Measurements from ENCODE around the gene PROB1.
"Not testable (repeated sequence)": the region's sequence is repeated elsewhere in the genome, so short reads cannot be mapped to it uniquely, and the experiment has no call there.

Gene PROB1, protein sequence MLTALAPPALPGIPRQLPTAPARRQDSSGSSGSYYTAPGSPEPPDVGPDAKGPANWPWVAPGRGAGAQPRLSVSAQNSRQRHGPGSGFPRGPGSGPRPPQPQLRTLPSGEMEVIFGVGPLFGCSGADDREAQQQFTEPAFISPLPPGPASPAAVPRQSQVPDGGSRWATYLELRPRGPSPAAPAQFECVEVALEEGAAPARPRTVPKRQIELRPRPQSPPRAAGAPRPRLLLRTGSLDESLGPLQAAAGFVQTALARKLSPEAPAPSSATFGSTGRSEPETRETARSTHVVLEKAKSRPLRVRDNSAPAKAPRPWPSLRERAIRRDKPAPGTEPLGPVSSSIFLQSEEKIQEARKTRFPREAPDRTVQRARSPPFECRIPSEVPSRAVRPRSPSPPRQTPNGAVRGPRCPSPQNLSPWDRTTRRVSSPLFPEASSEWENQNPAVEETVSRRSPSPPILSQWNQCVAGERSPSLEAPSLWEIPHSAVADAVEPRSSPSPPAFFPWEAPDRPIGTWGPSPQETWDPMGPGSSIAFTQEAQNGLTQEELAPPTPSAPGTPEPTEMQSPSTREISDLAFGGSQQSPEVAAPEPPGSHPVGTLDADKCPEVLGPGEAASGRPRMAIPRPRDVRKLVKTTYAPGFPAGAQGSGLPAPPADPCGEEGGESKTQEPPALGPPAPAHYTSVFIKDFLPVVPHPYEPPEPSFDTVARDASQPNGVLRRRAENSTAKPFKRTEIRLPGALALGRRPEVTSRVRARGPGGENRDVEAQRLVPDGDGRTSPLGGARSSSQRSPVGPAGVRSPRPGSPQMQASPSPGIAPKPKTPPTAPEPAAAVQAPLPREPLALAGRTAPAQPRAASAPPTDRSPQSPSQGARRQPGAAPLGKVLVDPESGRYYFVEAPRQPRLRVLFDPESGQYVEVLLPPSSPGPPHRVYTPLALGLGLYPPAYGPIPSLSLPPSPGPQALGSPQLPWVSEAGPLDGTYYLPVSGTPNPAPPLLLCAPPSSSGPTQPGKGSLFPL

GRCh38 chr5:139394654-139395566 is at the start of gene PROB1:
PROB1 (minus strand) TSS chr5:139395104; CDS start chr5:139395081, 23 bp downstream.
- no peaks in the 10 kb centered on the region for H3K9me2 ChIP-seq (replicated peaks; ENCODE audit: insufficient read depth, low read length)
- H3F3A ChIP-seq (ENCODE audit: insufficient read depth): peaks cover 12% of the 10 kb centered on the region
- no peaks in the 10 kb centered on the region for H3K9me3 ChIP-seq (ENCODE audit: insufficient read depth, low read length)
- H3K4me2 ChIP-seq (ENCODE audit: low read depth, low read length, poor library complexity, severe bottlenecking): peak within 1 kb of the TSS; percentile 88
- no peaks in the 10 kb centered on the region for H3K27me3 ChIP-seq (ENCODE audit: low read length)
- peak within 1 kb of the TSS; percentile 77 for H3K9ac ChIP-seq (ENCODE audit: low read length)
- H3K4me3 ChIP-seq (ENCODE audit: insufficient read depth, low read length, poor library complexity, severe bottlenecking): peak within 1 kb of the TSS; percentile 59
- H2AFZ ChIP-seq (ENCODE audit: low read depth, low read length, severe bottlenecking): peak within 1 kb of the TSS; percentile 88
- H3K79me2 ChIP-seq (ENCODE audit: insufficient read depth, low read length): peaks cover 22% of the 10 kb centered on the region
- peak within 1 kb of the TSS; percentile 93 for H3K27ac ChIP-seq (ENCODE audit: low read depth, low read length)
- TF ChIP-seq CTCF (IDR thresholded peaks at IDR 0.05; ENCODE audit: insufficient read depth, low read length, poor library complexity, severe bottlenecking): no peak
- no peak for TF ChIP-seq EZH2phosphoT487 (conservative IDR thresholded peaks at IDR 0.05; ENCODE audit: low read length)
- no peaks in the 10 kb centered on the region for H4K20me1 ChIP-seq (ENCODE audit: low read depth, low read length)
- H3K36me3 ChIP-seq (ENCODE audit: low read length): no peaks in the 10 kb centered on the region

- H3F3A ChIP-seq (ENCODE audit: insufficient read depth): no peaks in the 10 kb centered on the region
- H3K9me2 ChIP-seq (replicated peaks; ENCODE audit: insufficient read depth, low read length): no peaks in the 10 kb centered on the region
- H3K27me3 ChIP-seq (ENCODE audit: low read length): no peaks in the 10 kb centered on the region
- H3K27ac ChIP-seq (ENCODE audit: low read depth, low read length): no peak overlapping the region
- TF ChIP-seq EZH2phosphoT487 (conservative IDR thresholded peaks at IDR 0.05; ENCODE audit: low read length) (no peak), CTCF (IDR thresholded peaks at IDR 0.05; ENCODE audit: insufficient read depth, low read length, poor library complexity, severe bottlenecking) (no peak)
- no peaks in the 10 kb centered on the region for H3K36me3 ChIP-seq (ENCODE audit: low read length)
- H3K4me3 ChIP-seq (ENCODE audit: insufficient read depth, low read length, poor library complexity, severe bottlenecking): no peak overlapping the region
- H3K9ac ChIP-seq (ENCODE audit: low read length): no peak overlapping the region
- H3K79me2 ChIP-seq (ENCODE audit: insufficient read depth, low read length): no peaks in the 10 kb centered on the region
- H2AFZ ChIP-seq (ENCODE audit: low read depth, low read length, severe bottlenecking): no peak overlapping the region
- H4K20me1 ChIP-seq (ENCODE audit: low read depth, low read length): no peaks in the 10 kb centered on the region
- H3K4me2 ChIP-seq (ENCODE audit: low read depth, low read length, poor library complexity, severe bottlenecking): no peak overlapping the region
- no peaks in the 10 kb centered on the region for H3K9me3 ChIP-seq (ENCODE audit: insufficient read depth, low read length)
Observed at GRCh38 chr5:139443831-139444453, 49.0 kb upstream of the PROB1 start.

- H4K20me1 ChIP-seq (ENCODE audit: low read depth, low read length); H3K27ac ChIP-seq (ENCODE audit: low read depth, low read length); H3K9ac ChIP-seq (ENCODE audit: low read length); H3K9me3 ChIP-seq (ENCODE audit: insufficient read depth, low read length); H3K79me2 ChIP-seq (ENCODE audit: insufficient read depth, low read length); H3K4me2 ChIP-seq (ENCODE audit: low read depth, low read length, poor library complexity, severe bottlenecking); H3K27me3 ChIP-seq (ENCODE audit: low read length); H3F3A ChIP-seq (ENCODE audit: insufficient read depth); H3K36me3 ChIP-seq (ENCODE audit: low read length); H3K4me3 ChIP-seq (ENCODE audit: insufficient read depth, low read length, poor library complexity, severe bottlenecking); H3K9me2 ChIP-seq (replicated peaks; ENCODE audit: insufficient read depth, low read length); H2AFZ ChIP-seq (ENCODE audit: low read depth, low read length, severe bottlenecking): not testable (repeated sequence)
Observed at GRCh38 chr5:139440416-139440815, 45.5 kb upstream of the PROB1 start.

Data from SU-DHL-6 (cell line).